ENCODE measurements around the gene COL27A1. TPM values are rescaled to one million over a fixed set of nuclear protein-coding genes. Genes with fewer than 3 reads are reported as not detected.

Gene COL27A1
- total RNA-seq, 1 experiment from 2014 or later, result 37.0 TPM

GRCh38 chr9:114179516-114179915 lies 24.2 kb downstream of the COL27A1 start:
- CTCF ChIA-PET, result no interaction called here
- TF ChIP-seq CTCF (conservative IDR thresholded peaks at IDR 0.05; ENCODE audit: low read depth, low read length) (no peak), EZH2 (IDR thresholded peaks at IDR 0.05; ENCODE audit: borderline replicate concordance, low read depth, low read length, poor library complexity, severe bottlenecking) (no peak)
- Histone ChIP-seq H3K27me3 (replicated peaks; ENCODE audit: insufficient read depth, low read depth, low read length, poor library complexity) (no peaks in the 10 kb centered on the region), H3K4me1 (ENCODE audit: insufficient read depth, low read length, poor library complexity, severe bottlenecking) (peaks cover 24% of the 10 kb centered on the region), H3K9me3 (ENCODE audit: low read depth, low read length, poor library complexity, severe bottlenecking) (no peaks in the 10 kb centered on the region), H3K36me3 (ENCODE audit: insufficient read depth, low read length, poor library complexity, severe bottlenecking) (no peaks in the 10 kb centered on the region), H3K27ac (ENCODE audit: low read depth, low read length, poor library complexity, severe bottlenecking) (no peak overlapping the region), H3K4me3 (ENCODE audit: low read depth, low read length, poor library complexity, severe bottlenecking) (no peak overlapping the region)
- POLR2A ChIA-PET (ENCODE audit: low non-redundant PET), result no interaction called here
- DNase-seq (ENCODE audit: low spot score), result no peak
- no TSS peak for BruUV-seq (replicated peaks)
- intact Hi-C loops (cut with micrococcal nuclease; ENCODE audit: unreplicated experiment), result no loop called here

- Histone ChIP-seq H3K4me3 (ENCODE audit: low read depth, low read length, poor library complexity, severe bottlenecking) (no peak overlapping the region), H3K27me3 (replicated peaks; ENCODE audit: insufficient read depth, low read depth, low read length, poor library complexity) (no peaks in the 10 kb centered on the region), H3K36me3 (ENCODE audit: insufficient read depth, low read length, poor library complexity, severe bottlenecking) (no peaks in the 10 kb centered on the region), H3K9me3 (ENCODE audit: low read depth, low read length, poor library complexity, severe bottlenecking) (no peaks in the 10 kb centered on the region), H3K27ac (ENCODE audit: low read depth, low read length, poor library complexity, severe bottlenecking) (no peak overlapping the region), H3K4me1 (ENCODE audit: insufficient read depth, low read length, poor library complexity, severe bottlenecking) (peaks cover 23% of the 10 kb centered on the region)
- POLR2A ChIA-PET (ENCODE audit: low non-redundant PET), result no interaction called here
- DNase-seq (ENCODE audit: low spot score), result no peak
- intact Hi-C loops (cut with micrococcal nuclease; ENCODE audit: unreplicated experiment), result no loop called here
- BruUV-seq (replicated peaks), result no TSS peak
- CTCF ChIA-PET, result no interaction called here
- TF ChIP-seq CTCF (conservative IDR thresholded peaks at IDR 0.05; ENCODE audit: low read depth, low read length) (no peak), EZH2 (IDR thresholded peaks at IDR 0.05; ENCODE audit: borderline replicate concordance, low read depth, low read length, poor library complexity, severe bottlenecking) (no peak)
Observed at GRCh38 chr9:114180696-114181606, 25.6 kb downstream of the COL27A1 start.

GRCh38 chr9:114181607-114182409 lies 26.5 kb downstream of the COL27A1 start:
- Histone ChIP-seq H3K36me3 (ENCODE audit: insufficient read depth, low read length, poor library complexity, severe bottlenecking) (no peaks in the 10 kb centered on the region), H3K27me3 (replicated peaks; ENCODE audit: insufficient read depth, low read depth, low read length, poor library complexity) (no peaks in the 10 kb centered on the region), H3K4me3 (ENCODE audit: low read depth, low read length, poor library complexity, severe bottlenecking) (no peak overlapping the region), H3K27ac (ENCODE audit: low read depth, low read length, poor library complexity, severe bottlenecking) (no peak overlapping the region), H3K9me3 (ENCODE audit: low read depth, low read length, poor library complexity, severe bottlenecking) (no peaks in the 10 kb centered on the region), H3K4me1 (ENCODE audit: insufficient read depth, low read length, poor library complexity, severe bottlenecking) (peaks cover 15% of the 10 kb centered on the region)
- intact Hi-C loops (cut with micrococcal nuclease; ENCODE audit: unreplicated experiment), result no loop called here
- no TSS peak for BruUV-seq (replicated peaks)
- ChIA-PET POLR2A (ENCODE audit: low non-redundant PET) (no interaction called here), CTCF (no interaction called here)
- DNase-seq (ENCODE audit: low spot score), result no peak
- TF ChIP-seq EZH2 (IDR thresholded peaks at IDR 0.05; ENCODE audit: borderline replicate concordance, low read depth, low read length, poor library complexity, severe bottlenecking), result no peak
- no peak for TF ChIP-seq CTCF (conservative IDR thresholded peaks at IDR 0.05; ENCODE audit: low read depth, low read length)

All from A673 (cell line).